Measurements from ENCODE around the gene ANKRD11.
"Not testable (repeated sequence)": the region's sequence is repeated elsewhere in the genome, so short reads cannot be mapped to it uniquely, and the experiment has no call there.

Gene ANKRD11

GRCh38 chr16:89273741-89274472 is 216.5 kb downstream of the ANKRD11 start:
- no peak for DNase-seq (ENCODE audit: low read depth in 4 of 4, low spot score in 1 of 4)

GRCh38 chr16:89272631-89273030 is 217.7 kb downstream of the ANKRD11 start:
- DNase-seq (ENCODE audit: low read depth in 4 of 4, low spot score in 1 of 4), result no peak

- no peak for DNase-seq (ENCODE audit: low read depth in 4 of 4, low spot score in 1 of 4)
Measured at GRCh38 chr16:89270666-89271345, 219.6 kb downstream of the ANKRD11 start.

- DNase-seq (ENCODE audit: low read depth in 4 of 4, low spot score in 1 of 4), result no peak
Measured at GRCh38 chr16:89269805-89270665, 220.3 kb downstream of the ANKRD11 start.

- DNase-seq (ENCODE audit: low read depth in 4 of 4, low spot score in 1 of 4), result no peak
Measured at GRCh38 chr16:89268987-89269735, 221.2 kb downstream of the ANKRD11 start.

- DNase-seq (ENCODE audit: low read depth in 4 of 4, low spot score in 1 of 4), result no peak
Measured at GRCh38 chr16:89268585-89268984, 221.8 kb downstream of the ANKRD11 start.

- DNase-seq (ENCODE audit: low read depth in 4 of 4, low spot score in 1 of 4), result not testable (repeated sequence)
Measured at GRCh38 chr16:89267746-89268145, 222.6 kb downstream of the ANKRD11 start.

- DNase-seq (ENCODE audit: low read depth in 4 of 4, low spot score in 1 of 4), result no peak
Measured at GRCh38 chr16:89266521-89267134, 223.7 kb downstream of the ANKRD11 start.

- DNase-seq (ENCODE audit: low read depth in 4 of 4, low spot score in 1 of 4), result no peak
Measured at GRCh38 chr16:89265647-89266046, 224.7 kb downstream of the ANKRD11 start.

- no peak for DNase-seq (ENCODE audit: low read depth in 4 of 4, low spot score in 1 of 4)
Measured at GRCh38 chr16:89264800-89265550, 225.4 kb downstream of the ANKRD11 start.

- DNase-seq (ENCODE audit: low read depth in 4 of 4, low spot score in 1 of 4), result no peak
Measured at GRCh38 chr16:89261691-89262563, 228.4 kb downstream of the ANKRD11 start.

GRCh38 chr16:89259901-89260300 is 230.5 kb downstream of the ANKRD11 start:
- not testable (repeated sequence) for DNase-seq (ENCODE audit: low read depth in 4 of 4, low spot score in 1 of 4)

GRCh38 chr16:89257757-89258465 is 232.4 kb downstream of the ANKRD11 start:
- DNase-seq (ENCODE audit: low read depth in 4 of 4, low spot score in 1 of 4), result no peak

- DNase-seq (ENCODE audit: low read depth in 4 of 4, low spot score in 1 of 4), result no peak
Measured at GRCh38 chr16:89257281-89257731, 233.1 kb downstream of the ANKRD11 start.

GRCh38 chr16:89256651-89257254 is 233.6 kb downstream of the ANKRD11 start:
- peak; percentile 49 to 72 (median 62) for DNase-seq (ENCODE audit: low read depth in 4 of 4, low spot score in 1 of 4)

- no peak for DNase-seq (ENCODE audit: low read depth in 4 of 4, low spot score in 1 of 4)
Measured at GRCh38 chr16:89253548-89254287, 236.6 kb downstream of the ANKRD11 start.

Measured in stimulated activated CD4-positive, alpha-beta T cell treated with anti-CD3 and anti-CD28 coated beads, Interleukin-1b, Interleukin-23, amount 100 ng/mL, for 24 hours (primary cell).